Forelimb muscle (tissue), 1 donor: ENCODE measurements around the gene CCDC3. TPM values are rescaled to one million over a fixed set of nuclear protein-coding genes. Genes with fewer than 3 reads are reported as not detected.

Source experiments
- polyA plus RNA-seq: library from polyadenylated mRNA; unstranded; fragments of 120-200 nt; gene quantifications from one replicate; pipeline ENCODE4 v1.2.1, GENCODE V29; 2013; ENCODE audit not compliant: insufficient read length

CCDC3 gene
- polyA plus RNA-seq, 1 donor = 14.6 TPM

Other genes starting within 250 kb of the CCDC3 start
- gene OPTN, start 98.5 kb upstream of the CCDC3 start, polyA plus RNA-seq = 30.3 TPM
- 3.9 TPM for gene MCM10, start 159.8 kb upstream of the CCDC3 start, polyA plus RNA-seq
- 0.95 TPM for gene UCMA, start 232.7 kb upstream of the CCDC3 start, polyA plus RNA-seq